Skin epidermis (tissue), 12 donors: ENCODE results near the gene TTC12.

ENCODE experiments used
- H3K27ac ChIP-seq, 21 experiments: fragments of 200-600 bp; sonication (generic) in 11 of 21; one replicate each; pipeline ENCODE4 v1.5.0; 2020; ENCODE audit warnings: mild to moderate bottlenecking in 3 of 21, inconsistent platforms in 2 of 21, moderate library complexity in 2 of 21
- H3K4me3 ChIP-seq, 7 experiments: fragments of 200-600 bp; sonication (generic) in 2 of 7; one replicate each; pipeline ENCODE4 v1.5.0; 2020; ENCODE audit warnings: inconsistent platforms in 2 of 7, mild to moderate bottlenecking in 2 of 7, moderate library complexity in 1 of 7

Gene TTC12, protein sequence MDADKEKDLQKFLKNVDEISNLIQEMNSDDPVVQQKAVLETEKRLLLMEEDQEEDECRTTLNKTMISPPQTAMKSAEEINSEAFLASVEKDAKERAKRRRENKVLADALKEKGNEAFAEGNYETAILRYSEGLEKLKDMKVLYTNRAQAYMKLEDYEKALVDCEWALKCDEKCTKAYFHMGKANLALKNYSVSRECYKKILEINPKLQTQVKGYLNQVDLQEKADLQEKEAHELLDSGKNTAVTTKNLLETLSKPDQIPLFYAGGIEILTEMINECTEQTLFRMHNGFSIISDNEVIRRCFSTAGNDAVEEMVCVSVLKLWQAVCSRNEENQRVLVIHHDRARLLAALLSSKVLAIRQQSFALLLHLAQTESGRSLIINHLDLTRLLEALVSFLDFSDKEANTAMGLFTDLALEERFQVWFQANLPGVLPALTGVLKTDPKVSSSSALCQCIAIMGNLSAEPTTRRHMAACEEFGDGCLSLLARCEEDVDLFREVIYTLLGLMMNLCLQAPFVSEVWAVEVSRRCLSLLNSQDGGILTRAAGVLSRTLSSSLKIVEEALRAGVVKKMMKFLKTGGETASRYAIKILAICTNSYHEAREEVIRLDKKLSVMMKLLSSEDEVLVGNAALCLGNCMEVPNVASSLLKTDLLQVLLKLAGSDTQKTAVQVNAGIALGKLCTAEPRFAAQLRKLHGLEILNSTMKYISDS

DNA sequence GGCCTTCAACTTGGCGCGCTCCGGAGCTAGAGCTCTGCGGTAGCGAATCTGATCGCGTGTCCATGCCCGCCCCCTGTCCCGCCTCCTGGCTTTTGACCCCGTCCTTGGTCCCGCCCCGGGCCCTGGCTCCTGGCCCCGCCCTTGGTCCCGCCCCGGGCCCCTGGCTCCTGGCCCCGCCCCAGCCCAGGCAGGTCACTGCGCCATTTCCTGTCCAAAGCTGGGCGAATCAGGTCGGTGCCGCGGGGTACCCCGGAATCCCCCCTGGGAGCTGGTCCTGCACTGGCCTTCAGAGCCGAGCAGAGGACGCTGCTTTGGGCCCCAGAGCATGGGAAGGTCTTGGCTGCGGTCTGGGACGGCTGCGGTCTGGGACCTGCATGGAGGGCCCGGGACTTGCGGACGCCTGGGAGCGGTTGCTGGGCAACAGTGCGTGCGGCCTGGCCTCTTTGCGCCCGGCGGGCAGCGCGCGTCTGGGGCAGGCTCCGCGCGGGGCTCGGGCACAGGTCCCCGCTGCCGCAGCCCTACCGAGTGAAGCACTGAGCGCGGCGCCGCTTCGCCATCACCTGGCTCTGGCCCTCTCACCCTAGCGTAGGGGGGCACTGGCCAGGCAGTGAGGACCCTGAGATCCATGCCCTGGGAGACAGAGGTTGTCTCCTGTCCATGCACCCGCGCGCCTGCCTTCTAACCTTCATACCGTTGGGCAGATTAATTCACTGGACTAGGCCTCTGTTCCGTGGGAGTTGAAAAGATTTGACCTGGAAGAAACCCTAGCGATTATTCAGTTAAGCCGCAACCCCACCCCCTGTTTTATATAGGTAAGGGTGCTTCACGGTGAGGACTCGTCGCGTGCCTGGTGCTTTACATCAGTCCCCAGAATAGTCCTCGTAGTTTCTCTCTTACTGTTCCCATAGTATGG, at the start of gene TTC12:
TSS of gene TTC12 (plus strand) at position 195 of the 913 bp plus-strand sequence. CDS start 1,675 bp downstream, outside the sequence.
- H3K27ac ChIP-seq, result peak within 1 kb of the TSS; percentile 13 to 93 (median 85)
- H3K4me3 ChIP-seq, result peak within 1 kb of the TSS; percentile 55 to 90 (median 76)

GRCh38 chr11:113265362-113265761, 49.0 kb upstream of the TTC12 start:
- Histone ChIP-seq H3K27ac (no peak overlapping the region), H3K4me3 (no peak overlapping the region)

DNA sequence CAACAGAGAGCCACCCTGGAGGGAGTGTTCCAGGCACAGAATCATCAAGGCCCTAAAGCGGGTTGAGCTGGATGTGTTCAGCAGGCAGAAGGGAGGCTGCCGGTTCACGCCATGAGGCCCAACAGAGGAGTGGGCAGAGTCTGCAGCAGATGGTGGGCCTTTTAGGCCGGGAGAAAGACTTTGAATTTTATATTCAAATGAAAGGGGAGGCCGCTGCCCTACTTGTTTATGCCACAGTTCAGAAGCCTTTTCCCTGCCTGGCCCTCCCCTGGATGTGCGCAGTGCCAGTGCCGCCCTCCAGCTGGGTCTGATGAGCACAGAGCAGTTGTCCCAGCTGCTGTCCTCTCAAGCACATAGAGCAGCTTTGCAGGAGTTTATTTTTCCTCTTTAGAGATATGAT, 46.9 kb upstream of the TTC12 start:
- Histone ChIP-seq H3K27ac (no peak overlapping the region), H3K4me3 (no peak overlapping the region)

- Histone ChIP-seq H3K4me3 (no peak overlapping the region), H3K27ac (no peak overlapping the region)
These were observed 45.3 kb upstream of the TTC12 start for GRCh38 chr11:113269096-113269495.

DNA sequence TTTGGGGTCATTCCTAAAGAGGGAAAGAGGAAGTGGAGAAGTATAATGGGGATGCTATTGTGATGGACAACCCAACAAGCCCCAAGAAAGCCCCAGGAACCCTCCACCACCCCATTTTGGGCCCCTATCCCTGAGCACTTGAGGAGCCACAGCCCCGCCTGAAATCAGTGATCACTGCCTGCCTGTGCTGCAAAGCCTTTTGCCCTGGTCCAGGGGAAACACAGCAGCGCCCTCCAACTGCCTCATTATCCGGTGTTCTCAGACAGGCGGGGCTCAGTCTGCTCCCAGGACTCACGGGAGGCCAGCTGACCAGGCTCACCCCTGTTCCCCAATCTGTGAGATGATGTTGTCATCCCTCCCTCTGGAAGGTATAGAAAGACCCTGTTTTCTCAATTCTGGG, 44.7 kb upstream of the TTC12 start:
- no peak overlapping the region for H3K4me3 ChIP-seq

GRCh38 chr11:113270080-113270479, 44.3 kb upstream of the TTC12 start:
- H3K27ac ChIP-seq, result no peak overlapping the region
- no peak overlapping the region for H3K4me3 ChIP-seq

More for the DNA sequence above, 44.7 kb upstream of the TTC12 start:
- no peak overlapping the region for H3K27ac ChIP-seq

- no peak overlapping the region for H3K4me3 ChIP-seq
- no peak overlapping the region for H3K27ac ChIP-seq
These were observed 42.7 kb upstream of the TTC12 start for GRCh38 chr11:113271551-113272245.

DNA sequence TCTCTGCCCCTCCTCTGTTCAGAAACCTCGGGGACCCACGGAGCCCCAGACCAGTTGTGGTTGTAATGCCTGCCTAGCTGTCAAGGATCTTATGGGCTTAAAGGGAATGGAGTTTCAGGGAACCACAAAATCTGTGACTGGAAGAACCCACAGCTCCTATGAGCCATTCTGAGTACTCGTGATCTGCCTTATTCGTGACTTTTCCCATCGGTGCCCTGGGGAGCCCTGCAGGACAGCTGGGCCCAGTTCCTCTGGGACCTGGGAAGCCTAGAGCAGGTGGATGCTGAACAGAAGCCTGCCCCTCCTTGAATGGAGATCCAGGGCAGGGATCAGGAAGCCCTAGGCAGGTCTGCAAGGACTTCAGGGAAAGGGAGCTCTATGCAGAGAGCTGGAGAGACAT, 42.1 kb upstream of the TTC12 start:
- Histone ChIP-seq H3K4me3 (no peak overlapping the region), H3K27ac (no peak overlapping the region)

GRCh38 chr11:113272927-113273615, 41.3 kb upstream of the TTC12 start:
- no peak overlapping the region for H3K27ac ChIP-seq

GRCh38 chr11:113273720-113274119, 40.7 kb upstream of the TTC12 start:
- Histone ChIP-seq H3K4me3 (no peak overlapping the region), H3K27ac (no peak overlapping the region)

More at GRCh38 chr11:113272927-113273615, 41.3 kb upstream of the TTC12 start:
- H3K4me3 ChIP-seq, result no peak overlapping the region

DNA sequence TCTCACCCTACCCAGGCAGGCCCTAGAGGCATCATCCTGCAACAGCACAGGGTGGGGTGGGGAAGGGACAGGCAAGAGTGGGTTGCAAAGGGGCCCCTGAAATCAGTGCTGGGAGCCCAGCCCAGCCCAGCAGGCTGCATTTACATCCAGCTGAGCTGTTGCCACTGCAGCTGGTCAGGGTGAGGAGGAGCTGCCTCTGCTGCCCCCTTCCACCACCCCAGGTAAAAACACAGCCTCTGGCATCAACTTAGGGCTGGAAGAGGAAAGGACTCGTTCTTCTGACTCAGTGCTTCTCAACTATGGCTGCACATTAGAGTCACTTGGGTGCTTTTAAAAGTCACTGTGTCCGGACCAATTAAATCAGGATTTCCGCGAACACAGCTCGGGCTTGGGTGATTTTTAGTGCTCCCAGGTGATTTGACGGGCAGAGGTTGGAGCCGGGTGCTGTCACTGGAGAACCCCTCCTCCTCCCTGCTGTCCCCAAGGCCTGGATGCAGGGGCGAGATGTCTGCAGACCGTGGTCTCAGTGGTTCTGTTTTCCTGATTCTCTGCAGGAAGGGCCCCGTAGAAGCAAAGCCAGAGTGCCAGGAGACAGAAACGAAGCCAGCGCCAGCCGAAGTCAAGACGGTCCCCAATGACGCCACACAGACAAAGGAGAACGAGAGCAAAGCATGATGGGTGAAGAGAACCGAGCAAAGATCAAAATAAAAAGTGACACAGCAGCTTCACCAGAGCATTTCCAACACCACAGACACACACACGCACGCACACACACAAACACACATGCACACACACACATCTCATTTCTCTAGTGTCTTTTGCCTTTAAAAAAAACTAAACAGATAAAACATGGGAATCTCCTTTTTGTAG, 39.4 kb upstream of the TTC12 start:
- H3K4me3 ChIP-seq, result no peak overlapping the region
- no peak overlapping the region for H3K27ac ChIP-seq

- H3K4me3 ChIP-seq, result no peak overlapping the region
- H3K27ac ChIP-seq, result no peak overlapping the region
These were observed 38.8 kb upstream of the TTC12 start for GRCh38 chr11:113275602-113276001.

- Histone ChIP-seq H3K4me3 (no peak overlapping the region), H3K27ac (no peak overlapping the region)
These were observed 37.9 kb upstream of the TTC12 start for GRCh38 chr11:113276466-113276865.

DNA sequence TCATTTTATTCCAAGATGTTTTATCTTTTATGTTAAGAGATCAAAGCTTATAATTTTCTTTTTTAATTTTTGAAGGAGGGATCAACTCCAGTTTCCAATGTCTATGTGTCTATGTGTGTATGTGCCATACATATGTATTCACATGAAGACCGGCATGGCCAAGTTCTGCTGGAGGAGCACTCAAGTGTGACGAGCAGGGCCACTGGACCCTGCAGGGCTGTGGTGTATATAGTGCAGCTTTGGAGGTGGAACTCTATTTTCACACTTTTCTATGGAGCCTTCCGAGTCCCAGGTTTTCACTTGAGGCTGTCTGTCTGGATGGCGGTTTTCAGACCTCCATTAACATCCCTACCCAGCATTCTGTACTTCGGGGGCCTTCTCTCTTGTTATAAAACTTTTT, 36.5 kb upstream of the TTC12 start:
- no peak overlapping the region for H3K4me3 ChIP-seq
- no peak overlapping the region for H3K27ac ChIP-seq

DNA sequence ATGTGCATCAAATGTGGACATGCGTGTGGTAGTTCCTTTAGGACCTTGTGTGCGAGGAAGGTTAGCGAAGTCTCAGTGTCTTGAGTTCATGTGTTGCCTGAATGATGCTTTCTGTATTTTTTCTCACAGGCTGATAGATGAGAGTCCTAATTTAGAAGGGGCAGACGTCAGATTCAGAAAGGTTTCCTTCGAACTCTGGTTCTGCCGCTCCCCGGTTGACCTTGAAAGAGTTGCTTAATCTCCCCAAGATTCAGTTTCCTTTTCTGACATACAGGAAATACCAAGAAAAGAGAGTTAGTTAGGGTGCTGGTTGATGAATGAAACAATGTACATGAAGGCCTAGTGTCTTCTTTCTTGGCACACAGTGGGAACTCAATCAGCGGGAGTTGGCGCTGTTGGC, 35.9 kb upstream of the TTC12 start:
- Histone ChIP-seq H3K27ac (no peak overlapping the region), H3K4me3 (no peak overlapping the region)

DNA sequence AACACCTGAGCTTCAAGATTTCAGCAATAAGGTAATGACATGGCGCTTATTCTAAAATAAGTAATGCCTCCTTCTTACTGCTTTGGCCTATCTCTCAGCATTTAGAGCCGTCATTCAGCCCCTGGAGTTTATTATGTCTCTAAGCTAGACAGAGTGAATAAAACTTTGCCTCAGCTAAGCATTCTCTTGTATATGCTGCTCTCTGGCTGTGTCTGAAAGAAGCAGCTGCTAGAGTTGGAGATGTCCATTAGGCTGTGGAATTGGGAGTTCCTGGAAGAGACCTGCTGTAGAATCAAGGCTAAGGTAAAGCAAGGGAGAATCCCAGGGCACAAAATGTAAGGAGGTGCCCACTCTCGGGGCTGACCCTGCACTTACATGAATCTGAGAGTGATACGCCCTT, 35.5 kb upstream of the TTC12 start:
- Histone ChIP-seq H3K27ac (no peak overlapping the region), H3K4me3 (no peak overlapping the region)

- no peak overlapping the region for H3K4me3 ChIP-seq
- H3K27ac ChIP-seq, result no peak overlapping the region
These were observed 34.8 kb upstream of the TTC12 start for GRCh38 chr11:113279591-113279990.
